ENCODE data around the gene SPOP. TPM values are rescaled to one million over a fixed set of nuclear protein-coding genes. Genes with fewer than 3 reads are reported as not detected.

The SPOP gene
- total RNA-seq, 1 donor from 2014 or later, result 63.9 TPM

DNA sequence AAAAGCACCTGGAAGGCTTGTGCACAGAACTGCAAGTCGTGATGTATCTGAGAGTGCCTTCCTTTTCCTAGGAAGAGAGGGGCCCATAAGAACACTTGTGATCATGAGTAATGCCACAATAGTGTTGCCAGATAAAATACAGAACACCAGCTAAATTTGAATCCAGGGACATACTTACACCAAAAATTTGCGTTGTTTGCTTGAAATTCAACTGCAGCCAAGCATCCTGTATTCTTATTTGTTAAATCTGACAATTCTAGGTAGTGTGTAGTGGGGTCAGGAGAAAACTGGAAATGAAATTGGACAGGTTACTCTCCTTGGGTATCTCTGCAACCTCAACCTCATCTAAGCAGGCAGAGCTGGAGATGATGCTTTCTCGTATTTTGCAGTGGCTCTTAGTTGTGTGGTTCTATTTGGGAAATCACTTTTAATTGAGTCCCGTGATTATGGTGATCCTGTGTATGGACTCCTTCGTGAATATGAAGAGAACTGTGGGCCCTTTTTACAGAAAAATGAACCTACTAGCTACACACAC is 17.9 kb upstream of the SPOP start:
- H3K4me3 Mint-ChIP-seq (ENCODE audit: unreplicated experiment), result no peak overlapping the region
- H3K4me1 Mint-ChIP-seq (ENCODE audit: unreplicated experiment), result peaks cover 3% of the 10 kb centered on the region
- peaks cover 11% of the 10 kb centered on the region for H3K36me3 Mint-ChIP-seq (ENCODE audit: unreplicated experiment)
- no peak for DNase-seq (ENCODE audit: extremely low spot score, unreplicated experiment)
- no peaks in the 10 kb centered on the region for H3K27me3 Mint-ChIP-seq (ENCODE audit: unreplicated experiment)
- no peak overlapping the region for H3K27ac Mint-ChIP-seq (ENCODE audit: unreplicated experiment)
- no peak for TF ChIP-seq CTCF (IDR thresholded peaks at IDR 0.05)
- H3K9me3 Mint-ChIP-seq (ENCODE audit: unreplicated experiment), result no peaks in the 10 kb centered on the region

GRCh38 chr17:49694847-49695697 is 17.2 kb upstream of the SPOP start:
- no peak overlapping the region for H3K27ac Mint-ChIP-seq (ENCODE audit: unreplicated experiment)
- no peaks in the 10 kb centered on the region for H3K9me3 Mint-ChIP-seq (ENCODE audit: unreplicated experiment)
- peaks cover 4% of the 10 kb centered on the region for H3K36me3 Mint-ChIP-seq (ENCODE audit: unreplicated experiment)
- H3K4me3 Mint-ChIP-seq (ENCODE audit: unreplicated experiment), result no peak overlapping the region
- peak; percentile 97 for TF ChIP-seq CTCF (IDR thresholded peaks at IDR 0.05)
- no peak for DNase-seq (ENCODE audit: extremely low spot score, unreplicated experiment)
- H3K4me1 Mint-ChIP-seq (ENCODE audit: unreplicated experiment), result peaks cover 3% of the 10 kb centered on the region
- no peaks in the 10 kb centered on the region for H3K27me3 Mint-ChIP-seq (ENCODE audit: unreplicated experiment)

DNA sequence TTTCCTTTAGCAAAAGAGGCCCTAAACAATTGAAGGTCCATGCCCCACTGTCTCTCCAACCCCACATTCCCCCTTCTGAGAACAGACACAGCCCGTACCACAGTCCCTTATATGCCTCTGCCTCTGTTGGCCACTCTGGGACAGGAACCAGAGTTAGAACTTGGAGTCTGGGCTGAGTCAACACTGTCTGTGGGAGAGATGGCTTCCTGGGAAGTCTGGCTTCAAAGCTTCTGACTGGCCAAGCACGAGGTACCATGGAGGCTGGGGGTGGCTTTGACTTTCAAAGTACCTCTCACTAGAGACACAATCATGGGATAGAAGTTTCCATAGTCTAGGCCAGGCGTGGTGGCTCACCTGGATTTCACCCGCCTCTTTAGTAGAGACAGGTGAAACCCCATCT is 14.9 kb upstream of the SPOP start:
- no peak for TF ChIP-seq CTCF (IDR thresholded peaks at IDR 0.05)
- no peak for DNase-seq (ENCODE audit: extremely low spot score, unreplicated experiment)
- no peak overlapping the region for H3K27ac Mint-ChIP-seq (ENCODE audit: unreplicated experiment)
- no peaks in the 10 kb centered on the region for H3K9me3 Mint-ChIP-seq (ENCODE audit: unreplicated experiment)
- no peaks in the 10 kb centered on the region for H3K27me3 Mint-ChIP-seq (ENCODE audit: unreplicated experiment)
- H3K4me1 Mint-ChIP-seq (ENCODE audit: unreplicated experiment), result peaks cover 13% of the 10 kb centered on the region
- no peaks in the 10 kb centered on the region for H3K36me3 Mint-ChIP-seq (ENCODE audit: unreplicated experiment)
- no peak overlapping the region for H3K4me3 Mint-ChIP-seq (ENCODE audit: unreplicated experiment)

DNA sequence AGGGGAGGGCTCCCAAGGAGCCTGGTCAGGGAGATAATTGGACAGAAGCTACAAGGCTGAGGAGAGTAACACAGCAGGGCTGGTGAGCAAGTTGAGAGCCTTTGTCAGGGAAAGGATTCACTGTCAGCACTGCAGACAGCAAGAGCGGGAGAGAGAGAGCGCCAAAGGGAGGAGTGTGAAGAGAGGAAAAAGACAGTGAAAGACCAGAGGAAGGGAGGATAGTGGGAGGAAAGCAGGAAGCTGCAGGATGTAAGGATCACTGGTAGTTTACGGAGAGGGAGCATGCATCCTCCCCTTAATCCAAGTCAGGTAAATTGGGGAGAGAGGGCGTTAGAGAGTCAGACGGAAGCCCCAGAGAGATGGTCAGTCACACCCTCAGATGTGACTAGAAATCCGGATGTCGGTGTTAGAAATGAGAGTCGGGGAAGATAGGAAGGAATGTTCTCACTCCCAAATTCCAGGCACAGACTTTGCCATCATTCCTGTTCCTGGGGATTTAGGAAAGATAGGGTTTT is 13.8 kb upstream of the SPOP start:
- Mint-ChIP-seq H3K4me3 (ENCODE audit: unreplicated experiment) (no peak overlapping the region), H3K36me3 (ENCODE audit: unreplicated experiment) (no peaks in the 10 kb centered on the region), H3K9me3 (ENCODE audit: unreplicated experiment) (no peaks in the 10 kb centered on the region), H3K4me1 (ENCODE audit: unreplicated experiment) (peaks cover 16% of the 10 kb centered on the region), H3K27me3 (ENCODE audit: unreplicated experiment) (no peaks in the 10 kb centered on the region), H3K27ac (ENCODE audit: unreplicated experiment) (no peak overlapping the region)
- no peak for TF ChIP-seq CTCF (IDR thresholded peaks at IDR 0.05)
- no peak for DNase-seq (ENCODE audit: extremely low spot score, unreplicated experiment)

DNA sequence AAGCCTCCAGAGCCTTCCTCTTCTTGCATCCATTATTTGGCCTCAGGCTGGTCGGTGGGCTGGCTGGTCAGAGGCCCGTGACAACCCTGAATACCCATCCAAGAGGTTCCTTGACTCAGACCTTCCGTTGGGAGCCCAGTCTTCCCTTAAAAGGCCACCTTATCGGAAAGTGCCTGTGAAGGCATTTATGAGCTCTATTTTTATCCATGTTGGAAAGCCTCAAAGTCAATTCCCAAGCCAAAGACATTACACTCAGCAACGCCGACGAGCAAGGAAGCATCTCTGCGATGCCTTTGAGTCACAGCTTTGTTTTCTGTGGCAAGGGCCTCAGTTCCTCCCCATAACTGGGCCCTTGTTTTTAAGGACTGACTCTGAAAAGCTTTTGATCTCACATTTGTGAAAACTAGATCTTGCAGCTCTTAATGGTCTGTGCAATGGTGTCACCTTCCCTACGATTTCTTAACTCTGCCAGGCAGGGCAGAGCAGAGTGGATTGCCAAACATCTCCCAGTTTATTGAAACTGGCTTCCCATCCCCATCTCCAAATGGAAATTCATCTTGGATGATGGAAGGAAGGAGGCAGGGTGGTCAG is 13.3 kb upstream of the SPOP start:
- H3K27me3 Mint-ChIP-seq (ENCODE audit: unreplicated experiment), result no peaks in the 10 kb centered on the region
- H3K4me3 Mint-ChIP-seq (ENCODE audit: unreplicated experiment), result no peak overlapping the region
- H3K36me3 Mint-ChIP-seq (ENCODE audit: unreplicated experiment), result no peaks in the 10 kb centered on the region
- no peak for DNase-seq (ENCODE audit: extremely low spot score, unreplicated experiment)
- no peak overlapping the region for H3K27ac Mint-ChIP-seq (ENCODE audit: unreplicated experiment)
- no peaks in the 10 kb centered on the region for H3K9me3 Mint-ChIP-seq (ENCODE audit: unreplicated experiment)
- no peak for TF ChIP-seq CTCF (IDR thresholded peaks at IDR 0.05)
- H3K4me1 Mint-ChIP-seq (ENCODE audit: unreplicated experiment), result peaks cover 16% of the 10 kb centered on the region

Measured in osteocyte (in vitro differentiated cells).